ENCODE data around the gene PI4K2A.

Gene PI4K2A

GRCh38 chr10:97707134-97707861 is 66.8 kb downstream of the PI4K2A start:
- DNase-seq: no peak

- no peak for DNase-seq
Observed at GRCh38 chr10:97708167-97708566, 67.7 kb downstream of the PI4K2A start.

- peak; percentile 74 to 85 (median 80) for DNase-seq
Observed at GRCh38 chr10:97708976-97709946, 68.8 kb downstream of the PI4K2A start.

GRCh38 chr10:97711640-97712572 is 71.4 kb downstream of the PI4K2A start:
- DNase-seq: peak; percentile 32 to 53 (median 48)

GRCh38 chr10:97713339-97713825 is 72.9 kb downstream of the PI4K2A start, which contains the start of gene MARVELD1:
MARVELD1 (plus strand) TSS chr10:97713730; CDS start chr10:97713877, 147 bp downstream.
- peak in 3 of 4 experiments; percentile 13 to 55 (median 48) for DNase-seq

GRCh38 chr10:97713826-97714400 is 73.4 kb downstream of the PI4K2A start:
- peak; percentile 70 to 87 (median 83) for DNase-seq

- DNase-seq: peak; percentile 71 to 84 (median 78)
Observed at GRCh38 chr10:97714401-97715258, 74.2 kb downstream of the PI4K2A start.

GRCh38 chr10:97715259-97715874 is 74.9 kb downstream of the PI4K2A start:
- DNase-seq: no peak

GRCh38 chr10:97717627-97718026 is 77.2 kb downstream of the PI4K2A start:
- no peak for DNase-seq

GRCh38 chr10:97718178-97718577 is 77.7 kb downstream of the PI4K2A start:
- peak; percentile 37 to 63 (median 62) for DNase-seq

- DNase-seq: no peak
Observed at GRCh38 chr10:97718659-97719142, 78.2 kb downstream of the PI4K2A start.

- DNase-seq: no peak
Observed at GRCh38 chr10:97719602-97720001, 79.1 kb downstream of the PI4K2A start.

GRCh38 chr10:97721871-97722780 is 81.7 kb downstream of the PI4K2A start:
- DNase-seq: no peak

GRCh38 chr10:97723001-97723400 is 82.5 kb downstream of the PI4K2A start:
- DNase-seq: peak; percentile 15 to 51 (median 45)

GRCh38 chr10:97724341-97724941 is 84.0 kb downstream of the PI4K2A start:
- DNase-seq: peak; percentile 74 to 94 (median 80)

Measured in suppressor macrophage (primary cell).